Hepatocyte (in vitro differentiated cells): ENCODE results near the gene CAST.

Source experiments
- EZH2 ChIP-seq: fragments of 200-600 bp; sonication (generic); IDR thresholded peaks from 2 replicates; pipeline ENCODE4 v1.6.1; 2016; ENCODE audit warnings: antibody characterized with exemption, mild to moderate bottlenecking, borderline replicate concordance
- TF ChIP-seq, protein P1 (sequence below): fragments of 200-600 bp; sonication (generic); IDR thresholded peaks from 2 replicates; pipeline ENCODE4 v1.5.1; 2016; ENCODE audit warnings: antibody characterized with exemption, mild to moderate bottlenecking; ENCODE audit not compliant: poor library complexity

DNA sequence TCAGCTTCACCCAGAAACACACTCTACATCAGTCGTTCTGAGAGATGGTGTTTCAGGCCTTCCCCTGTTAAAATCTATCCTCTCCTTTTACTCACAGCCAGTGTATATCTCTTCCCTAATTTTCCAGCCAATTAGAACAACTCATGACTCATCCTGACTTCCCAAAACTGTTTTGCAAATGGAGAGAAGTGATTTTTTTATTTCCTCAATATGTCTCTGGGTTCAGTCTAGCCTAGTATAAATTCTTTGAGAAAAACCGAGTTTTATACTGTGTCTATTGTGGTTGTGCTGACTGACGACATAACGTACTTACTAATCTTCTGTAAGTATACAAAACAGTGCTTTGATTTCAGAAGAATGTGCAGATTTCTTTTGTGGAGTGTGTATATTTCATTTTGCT is 28.4 kb upstream of the CAST start:
- TF ChIP-seq, protein P1, sequence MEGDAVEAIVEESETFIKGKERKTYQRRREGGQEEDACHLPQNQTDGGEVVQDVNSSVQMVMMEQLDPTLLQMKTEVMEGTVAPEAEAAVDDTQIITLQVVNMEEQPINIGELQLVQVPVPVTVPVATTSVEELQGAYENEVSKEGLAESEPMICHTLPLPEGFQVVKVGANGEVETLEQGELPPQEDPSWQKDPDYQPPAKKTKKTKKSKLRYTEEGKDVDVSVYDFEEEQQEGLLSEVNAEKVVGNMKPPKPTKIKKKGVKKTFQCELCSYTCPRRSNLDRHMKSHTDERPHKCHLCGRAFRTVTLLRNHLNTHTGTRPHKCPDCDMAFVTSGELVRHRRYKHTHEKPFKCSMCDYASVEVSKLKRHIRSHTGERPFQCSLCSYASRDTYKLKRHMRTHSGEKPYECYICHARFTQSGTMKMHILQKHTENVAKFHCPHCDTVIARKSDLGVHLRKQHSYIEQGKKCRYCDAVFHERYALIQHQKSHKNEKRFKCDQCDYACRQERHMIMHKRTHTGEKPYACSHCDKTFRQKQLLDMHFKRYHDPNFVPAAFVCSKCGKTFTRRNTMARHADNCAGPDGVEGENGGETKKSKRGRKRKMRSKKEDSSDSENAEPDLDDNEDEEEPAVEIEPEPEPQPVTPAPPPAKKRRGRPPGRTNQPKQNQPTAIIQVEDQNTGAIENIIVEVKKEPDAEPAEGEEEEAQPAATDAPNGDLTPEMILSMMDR, result no peak
- TF ChIP-seq EZH2, result no peak
